Measurements from ENCODE around the gene SLC49A3.
"Not testable (repeated sequence)": the region's sequence is repeated elsewhere in the genome, so short reads cannot be mapped to it uniquely, and the experiment has no call there.

The SLC49A3 gene

DNA sequence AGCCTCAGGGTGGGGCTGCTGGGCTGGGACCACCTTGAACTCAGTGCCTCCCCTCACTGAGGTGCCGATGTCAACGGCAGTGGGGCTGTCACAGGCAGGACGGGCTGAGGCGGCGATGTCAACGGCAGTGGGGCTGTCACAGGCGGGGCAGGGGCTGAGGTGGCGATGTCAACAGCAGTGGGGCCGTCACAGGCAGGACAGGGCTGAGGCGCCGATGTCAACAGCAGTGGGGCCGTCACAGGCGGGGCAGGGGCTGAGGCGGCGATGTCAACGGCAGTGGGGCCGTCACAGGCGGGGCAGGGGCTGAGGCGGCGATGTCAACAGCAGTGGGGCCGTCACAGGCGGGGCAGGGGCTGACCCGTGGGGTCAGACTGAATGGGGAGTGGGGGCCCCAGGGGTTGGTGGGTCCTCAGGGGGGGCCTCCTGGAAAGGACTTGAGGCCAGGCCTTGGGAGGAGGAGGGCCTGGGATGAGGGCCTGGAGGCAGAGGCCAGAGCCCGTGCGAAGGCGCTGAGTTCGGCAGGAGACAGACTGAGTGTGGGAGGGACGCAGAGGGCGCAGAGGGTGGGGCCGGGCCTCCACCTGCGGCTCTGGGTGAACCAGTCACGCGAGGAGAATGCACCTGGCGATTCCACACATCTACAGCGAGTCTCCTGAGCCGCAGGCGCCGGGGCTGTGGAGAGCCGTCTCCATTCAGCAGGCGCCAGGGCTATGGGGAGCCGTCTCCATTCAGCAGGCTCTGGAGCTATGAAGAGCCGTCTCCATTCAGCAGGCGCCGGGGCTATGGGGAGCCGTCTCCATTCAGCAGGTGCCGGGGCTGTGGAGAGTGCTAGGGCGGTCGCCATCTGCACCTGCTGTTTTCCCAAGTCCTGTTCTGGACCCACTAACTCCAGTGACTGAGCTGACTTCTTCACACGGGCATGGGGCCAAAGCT, 37.7 kb downstream of the SLC49A3 start:
- DNase-seq: no peak

DNA sequence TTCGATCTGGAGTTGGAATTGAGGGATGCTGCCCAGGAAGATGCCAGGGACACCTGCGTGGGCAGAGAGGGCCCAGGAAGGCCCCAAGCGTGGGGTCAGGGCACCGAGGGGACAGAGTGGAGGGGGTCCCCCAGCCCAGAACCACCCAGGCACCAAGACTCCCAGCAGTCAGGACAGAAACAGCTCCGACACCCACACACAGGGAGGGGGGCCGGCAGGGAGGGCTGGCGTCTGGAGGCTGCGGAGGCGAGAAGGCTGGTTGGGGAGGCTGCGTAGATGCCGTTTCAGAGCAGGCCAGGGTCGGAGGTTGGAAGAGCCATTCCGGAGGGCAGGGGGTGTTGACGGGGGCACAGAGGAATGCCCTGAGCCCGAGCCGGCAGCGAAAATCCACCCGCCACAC, 38.5 kb downstream of the SLC49A3 start:
- no peak for DNase-seq

GRCh38 chr4:649751-650310, 39.1 kb downstream of the SLC49A3 start:
- DNase-seq: no peak

DNA sequence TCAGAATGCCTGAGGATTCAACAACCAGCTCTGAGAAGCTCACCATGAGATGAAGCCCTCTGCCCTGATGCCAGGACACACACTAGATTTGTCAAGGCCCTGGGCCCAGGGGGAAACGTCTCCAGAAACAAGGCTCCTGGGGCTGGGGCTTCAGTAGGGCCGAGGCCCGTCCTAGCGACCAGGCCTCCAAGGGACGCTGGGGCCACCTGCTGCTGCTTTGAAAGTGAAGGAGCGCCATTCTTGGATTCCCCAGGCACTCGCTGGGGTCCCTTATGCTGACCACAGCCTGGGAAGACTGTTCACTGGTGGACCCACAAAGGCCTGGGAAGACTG, 39.7 kb downstream of the SLC49A3 start:
- DNase-seq: no peak

- no peak for DNase-seq
Observed at GRCh38 chr4:648579-649292, 40.2 kb downstream of the SLC49A3 start.

DNA sequence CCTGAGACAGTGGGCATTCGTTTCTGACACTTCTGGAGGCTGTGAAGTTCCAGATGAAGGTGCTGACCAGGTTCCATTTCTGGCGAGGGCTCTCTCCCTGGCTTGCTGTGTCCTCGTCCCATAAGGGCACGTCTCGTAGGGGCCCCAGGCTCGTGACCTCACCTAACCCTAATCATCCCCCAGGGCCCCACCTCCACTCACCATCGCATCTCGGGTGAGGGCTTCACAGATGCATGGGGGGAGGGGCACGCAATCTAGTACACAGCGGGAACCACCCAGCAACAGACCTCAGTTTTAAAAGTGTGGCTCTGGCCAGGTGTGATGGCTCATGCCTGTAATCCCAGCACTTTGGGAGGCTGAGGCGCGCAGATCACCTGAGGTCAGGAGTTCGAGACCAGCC, 41.5 kb downstream of the SLC49A3 start:
- no peak for DNase-seq

DNA sequence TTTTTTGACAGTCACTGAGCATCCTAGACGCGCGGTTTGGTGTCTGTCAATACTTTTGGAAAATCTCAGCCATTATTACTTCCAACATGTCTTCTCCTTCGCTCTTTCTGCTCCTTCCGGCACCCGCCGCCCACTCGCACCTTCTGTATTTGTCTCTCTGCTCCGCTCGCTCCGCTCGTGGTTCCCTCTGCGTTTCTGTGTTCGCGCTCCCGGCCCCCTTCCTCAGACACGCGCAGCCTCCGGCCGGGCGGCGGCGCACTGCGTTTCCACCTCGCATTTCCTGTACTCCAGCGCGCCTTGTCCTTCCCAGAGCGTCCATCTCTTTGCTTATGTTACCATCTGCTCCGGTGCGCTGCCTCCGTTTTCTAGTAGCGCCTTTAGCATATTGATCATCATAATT, 42.5 kb downstream of the SLC49A3 start:
- peak; percentile 13 to 33 for DNase-seq

GRCh38 chr4:642366-642765, 46.6 kb downstream of the SLC49A3 start:
- not testable (repeated sequence) for DNase-seq

GRCh38 chr4:637536-638280, 51.2 kb downstream of the SLC49A3 start:
- no peak for DNase-seq

- no peak for DNase-seq
Observed at GRCh38 chr4:636628-637159, 52.3 kb downstream of the SLC49A3 start.

GRCh38 chr4:635851-636627, 52.9 kb downstream of the SLC49A3 start:
- DNase-seq: no peak

DNA sequence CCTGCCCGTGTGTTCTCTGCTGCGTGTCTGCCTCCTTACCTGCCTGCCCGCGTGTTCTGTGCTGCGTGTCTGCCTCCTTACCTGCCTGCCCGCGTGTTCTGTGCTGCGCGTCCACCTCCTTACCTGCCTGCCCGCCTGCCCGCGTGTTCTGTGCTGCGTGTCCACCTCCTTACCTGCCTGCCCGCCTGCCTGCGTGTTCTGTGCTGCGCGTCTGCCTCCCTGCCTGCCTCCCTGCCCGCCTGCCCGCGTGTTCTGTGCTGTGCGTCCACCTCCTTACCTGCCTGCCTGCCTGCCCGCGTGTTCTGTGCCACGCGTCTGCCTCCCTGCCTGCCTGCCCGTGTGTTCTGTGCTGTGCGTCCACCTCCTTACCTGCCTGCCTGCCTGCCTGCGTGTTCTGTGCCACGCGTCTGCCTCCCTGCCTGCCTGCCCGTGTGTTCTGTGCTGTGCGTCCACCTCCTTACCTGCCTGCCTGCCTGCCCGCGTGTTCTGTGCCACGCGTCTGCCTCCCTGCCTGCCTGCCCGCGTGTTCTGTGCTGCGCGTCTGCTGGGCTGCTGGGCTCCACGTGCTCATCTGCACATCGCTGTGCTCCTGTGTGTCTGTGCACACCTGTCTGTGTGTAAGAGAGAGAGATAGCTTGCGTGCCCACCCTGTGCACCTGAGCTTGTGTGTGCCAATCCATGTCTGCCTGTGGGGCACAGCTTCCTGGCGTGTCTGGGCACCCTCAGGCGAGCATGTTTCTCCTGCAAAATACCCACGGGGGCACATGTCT, 53.7 kb downstream of the SLC49A3 start:
- not testable (repeated sequence) for DNase-seq

DNA sequence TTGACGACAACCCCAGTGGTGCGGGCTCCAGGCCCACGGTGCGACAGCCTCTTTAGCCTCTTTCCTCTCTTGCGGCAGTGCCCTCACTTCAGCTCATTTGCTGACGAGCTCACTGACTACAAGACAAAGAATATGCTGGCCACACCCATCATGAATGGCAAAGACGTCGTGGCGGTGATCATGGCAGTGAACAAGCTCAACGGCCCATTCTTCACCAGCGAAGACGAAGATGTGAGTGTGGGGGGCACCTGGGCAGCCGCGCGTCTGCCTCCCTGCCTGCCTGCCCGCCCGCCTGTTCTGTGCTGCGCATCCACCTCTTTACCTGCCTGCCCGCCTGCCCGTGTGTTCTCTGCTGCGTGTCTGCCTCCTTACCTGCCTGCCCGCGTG, 54.4 kb downstream of the SLC49A3 start:
- DNase-seq: no peak

GRCh38 chr4:633976-634598, 54.9 kb downstream of the SLC49A3 start:
- DNase-seq: no peak

DNA sequence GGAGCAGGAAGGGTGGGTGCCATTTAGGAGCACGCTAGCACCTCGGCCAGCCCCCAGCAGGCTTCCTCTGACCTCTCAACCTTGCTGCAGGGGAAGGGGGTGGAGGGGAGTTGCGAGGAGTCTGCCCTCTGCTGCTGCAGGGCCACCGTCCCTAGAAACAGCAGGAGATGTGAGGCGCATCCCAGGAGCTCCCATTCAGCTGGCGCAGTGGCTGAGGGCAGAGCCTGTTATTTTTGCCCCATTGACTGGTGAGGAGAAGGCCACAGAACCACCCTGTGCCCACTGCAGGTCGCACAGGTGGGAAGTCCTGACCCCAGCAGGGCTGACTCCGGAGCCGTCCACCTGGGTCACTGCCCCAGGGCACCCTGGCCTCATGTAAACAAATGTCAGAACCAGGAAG, 55.5 kb downstream of the SLC49A3 start:
- no peak for DNase-seq

DNA sequence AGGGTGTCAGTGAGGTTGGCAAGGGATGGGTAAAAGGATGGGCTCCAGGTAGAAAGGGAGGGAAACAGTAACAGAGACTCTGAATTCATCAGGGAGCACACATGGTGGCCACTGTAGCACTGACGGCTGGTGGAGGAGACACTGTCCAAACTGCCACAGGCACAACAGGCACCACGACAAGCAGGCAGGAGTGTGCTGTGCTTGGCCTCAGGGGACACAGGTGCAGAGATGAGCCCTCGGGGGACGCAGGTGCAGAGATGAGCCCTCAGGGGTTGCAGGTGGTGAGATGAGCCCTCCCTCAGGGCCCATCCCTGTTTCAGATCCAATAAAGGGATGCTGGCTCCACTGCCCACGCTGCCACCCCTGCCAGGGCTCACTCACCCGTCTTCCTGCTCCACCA, 56.0 kb downstream of the SLC49A3 start:
- no peak for DNase-seq

GRCh38 chr4:632196-632790, 56.7 kb downstream of the SLC49A3 start:
- no peak for DNase-seq
